ENCODE measurements around the gene CCDC40.

GRCh38 chr17:80141463-80142165, 105.2 kb downstream of the CCDC40 start:
- TF ChIP-seq EZH2 (IDR thresholded peaks at IDR 0.05; ENCODE audit: borderline replicate concordance, insufficient read depth, low read depth, low read length, poor library complexity, severe bottlenecking) (no peak), CTCF (IDR thresholded peaks at IDR 0.05) (no peak)

All from B cell (primary cell).